ENCODE results near the gene HORMAD2.

DNA sequence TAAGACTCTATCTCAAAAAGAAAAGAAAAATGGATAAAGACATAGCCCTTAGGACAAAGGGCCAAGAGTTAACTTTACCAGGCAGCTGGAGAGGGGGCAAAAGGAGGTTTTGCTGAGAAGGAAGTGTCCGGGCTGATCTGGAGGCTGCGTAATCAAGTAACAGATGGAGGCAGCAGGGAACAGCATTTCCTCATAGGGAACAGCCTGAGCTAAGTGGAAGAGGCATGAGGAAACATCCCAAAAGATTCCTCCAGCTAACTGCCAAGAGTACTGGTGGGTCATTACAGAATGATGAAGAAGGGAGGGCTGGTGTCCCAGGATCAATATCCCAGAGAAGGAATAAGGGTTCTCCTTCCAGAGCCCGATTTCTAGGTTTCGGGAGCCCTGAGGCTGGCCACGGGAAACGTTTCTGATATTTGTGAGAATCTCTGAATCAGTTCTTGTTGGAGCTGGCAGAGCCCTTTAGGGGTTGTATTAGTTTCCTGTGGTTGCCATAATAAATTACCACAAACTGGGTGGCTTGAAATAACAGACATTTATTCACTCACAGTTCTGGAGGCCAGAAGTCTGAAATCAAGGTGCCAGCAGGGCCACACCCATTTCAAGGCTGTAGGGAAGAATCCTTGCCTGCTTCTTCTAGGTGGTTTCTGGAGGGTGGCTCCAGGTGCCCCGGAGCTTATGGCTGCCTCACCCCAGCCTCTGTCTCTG is 145.1 kb downstream of the HORMAD2 start:
- TF ChIP-seq CTCF (conservative IDR thresholded peaks at IDR 0.05; ENCODE audit: low read depth, low read length) (no peak), EZH2 (IDR thresholded peaks at IDR 0.05; ENCODE audit: low read length, unreplicated experiment) (no peak)

All from PC-3 (cell line).